Peyer's patch (tissue), 4 donors: Measurements from ENCODE around the gene EYA2. TPM values are rescaled to one million over a fixed set of nuclear protein-coding genes. Genes with fewer than 3 reads are reported as not detected.

Experiments used
- DNase-seq, 3 donors: peaks; one replicate each; pipeline ENCODE4 v3.0.0-alpha.2; 2017 to 2019
- H3K27ac ChIP-seq, 4 donors: fragments of 200-600 bp; sonication (generic); one replicate each; pipeline ENCODE4 v1.5.1; 2016 to 2019
- H3K27me3 ChIP-seq, 2 donors: fragments of 200-600 bp; sonication (generic); one replicate each; pipeline ENCODE4 v1.5.1; 2019
- H3K36me3 ChIP-seq, 3 donors: fragments of 200-600 bp; sonication (generic); one replicate each; pipeline ENCODE4 v1.5.1; 2016 to 2019
- H3K4me1 ChIP-seq, 4 donors: fragments of 200-600 bp; sonication (generic); one replicate each; pipeline ENCODE4 v1.5.1; 2016 to 2019
- H3K4me3 ChIP-seq, 4 donors: fragments of 200-600 bp; sonication (generic); 1 replicate in 3 of 4; 2 replicates in 1 of 4; pipeline ENCODE4 v1.5.1; 2016 to 2019; ENCODE audit warnings: mild to moderate bottlenecking in 1 of 4
- H3K9me3 ChIP-seq, 4 donors: fragments of 200-600 bp; sonication (generic); one replicate each; pipeline ENCODE4 v1.5.1; 2016 to 2019; ENCODE audit warnings: mild to moderate bottlenecking in 1 of 4
- POLR2A ChIP-seq, 2 donors: fragments of 450-650 bp; IDR thresholded peaks; one replicate each; pipeline ENCODE4 v1.5.1; 2017; ENCODE audit warnings: antibody characterized with exemption in 2 of 2, mild to moderate bottlenecking in 2 of 2, moderate library complexity in 2 of 2
- total RNA-seq, 4 donors: library from RNA; depleted of rRNA; stranded (reverse); fragments of >200 nt; gene quantifications; one replicate each; pipeline ENCODE4 v1.1.0, GENCODE V29; 2016
- TF ChIP-seq, protein P1 (sequence below), 6 experiments: fragments of 450-650 bp in 4 of 6; fragments of 200-600 bp in 2 of 6; sonication (generic) in 1 of 6; IDR thresholded peaks; one replicate each; pipeline ENCODE4 v1.5.1; 2017 to 2019; ENCODE audit warnings: antibody characterized with exemption in 6 of 6, mild to moderate bottlenecking in 3 of 6, moderate library complexity in 1 of 6

EYA2 gene
- total RNA-seq, 4 donors from 2014 or later: 0.40 to 1.7 TPM; not detected in 2

DNA sequence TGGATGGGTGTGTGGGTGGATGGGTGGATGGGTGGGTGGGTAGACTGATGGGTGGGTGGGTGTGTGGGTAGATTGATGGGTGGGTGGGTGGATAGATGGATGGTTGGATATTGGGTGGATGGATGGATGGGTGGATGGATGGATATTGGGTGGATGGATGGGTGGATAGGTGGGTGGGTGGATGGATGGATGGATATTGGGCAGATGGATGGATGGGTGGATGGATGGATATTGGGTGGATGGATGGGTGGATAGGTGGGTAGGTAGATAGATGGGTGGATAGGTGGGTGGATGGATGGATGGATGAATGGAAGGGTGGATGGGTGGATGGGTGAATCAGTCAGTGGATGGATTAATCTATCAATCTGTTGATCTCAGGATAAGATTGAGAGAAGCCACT is 284.6 kb downstream of the EYA2 start:
- Histone ChIP-seq H3K36me3 (no peaks in the 10 kb centered on the region), H3K4me1 (no peaks in the 10 kb centered on the region), H3K27ac (no peak overlapping the region), H3K27me3 (no peaks in the 10 kb centered on the region), H3K9me3 (no peaks in the 10 kb centered on the region), H3K4me3 (no peak overlapping the region)
- no peak for DNase-seq
- TF ChIP-seq POLR2A (IDR thresholded peaks at IDR 0.05): no peak
- TF ChIP-seq, protein P1, sequence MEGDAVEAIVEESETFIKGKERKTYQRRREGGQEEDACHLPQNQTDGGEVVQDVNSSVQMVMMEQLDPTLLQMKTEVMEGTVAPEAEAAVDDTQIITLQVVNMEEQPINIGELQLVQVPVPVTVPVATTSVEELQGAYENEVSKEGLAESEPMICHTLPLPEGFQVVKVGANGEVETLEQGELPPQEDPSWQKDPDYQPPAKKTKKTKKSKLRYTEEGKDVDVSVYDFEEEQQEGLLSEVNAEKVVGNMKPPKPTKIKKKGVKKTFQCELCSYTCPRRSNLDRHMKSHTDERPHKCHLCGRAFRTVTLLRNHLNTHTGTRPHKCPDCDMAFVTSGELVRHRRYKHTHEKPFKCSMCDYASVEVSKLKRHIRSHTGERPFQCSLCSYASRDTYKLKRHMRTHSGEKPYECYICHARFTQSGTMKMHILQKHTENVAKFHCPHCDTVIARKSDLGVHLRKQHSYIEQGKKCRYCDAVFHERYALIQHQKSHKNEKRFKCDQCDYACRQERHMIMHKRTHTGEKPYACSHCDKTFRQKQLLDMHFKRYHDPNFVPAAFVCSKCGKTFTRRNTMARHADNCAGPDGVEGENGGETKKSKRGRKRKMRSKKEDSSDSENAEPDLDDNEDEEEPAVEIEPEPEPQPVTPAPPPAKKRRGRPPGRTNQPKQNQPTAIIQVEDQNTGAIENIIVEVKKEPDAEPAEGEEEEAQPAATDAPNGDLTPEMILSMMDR (IDR thresholded peaks at IDR 0.05): no peak

DNA sequence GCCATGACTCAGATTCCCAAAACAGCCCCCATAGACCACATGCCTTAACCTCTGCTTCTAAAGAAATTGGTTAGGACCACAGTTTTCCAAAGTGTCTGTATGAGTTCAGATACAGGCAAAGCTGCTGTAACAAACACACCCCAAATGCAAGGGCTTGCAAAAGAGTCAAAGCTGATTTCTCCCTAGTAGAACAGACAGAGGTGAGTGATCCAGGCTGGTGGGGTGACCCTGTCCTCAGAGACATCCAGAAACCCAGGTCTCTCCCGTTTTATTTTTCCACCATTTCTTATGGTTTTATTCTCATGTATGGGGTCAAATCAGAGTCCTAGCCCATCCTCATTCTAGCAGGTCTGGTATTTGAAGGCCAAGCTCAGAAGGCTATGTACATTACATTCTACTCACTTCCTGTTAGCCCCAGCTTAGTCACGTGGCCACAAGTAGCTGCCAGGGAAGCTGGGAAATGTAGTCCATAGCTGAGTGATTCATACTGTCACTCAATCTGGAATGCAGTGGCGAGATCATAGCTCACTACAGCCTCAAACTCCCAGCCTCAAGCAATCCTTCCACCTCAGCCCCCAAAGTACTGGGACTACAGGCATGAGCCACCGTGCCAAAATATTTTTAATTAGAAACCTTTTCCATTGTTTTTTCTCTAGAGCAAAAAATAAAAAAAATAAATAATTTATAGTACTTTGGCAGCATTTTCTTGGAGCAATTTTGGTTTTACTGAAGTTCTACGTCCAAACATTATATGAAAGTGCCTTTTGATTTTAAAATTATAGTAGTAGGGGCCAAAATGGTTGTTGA is 286.6 kb downstream of the EYA2 start:
- DNase-seq: no peak
- H3K4me1 ChIP-seq: no peaks in the 10 kb centered on the region
- H3K27me3 ChIP-seq: no peaks in the 10 kb centered on the region
- no peak overlapping the region for H3K27ac ChIP-seq
- H3K4me3 ChIP-seq: no peak overlapping the region
- H3K36me3 ChIP-seq: no peaks in the 10 kb centered on the region
- TF ChIP-seq, protein P1 (IDR thresholded peaks at IDR 0.05): no peak
- TF ChIP-seq POLR2A (IDR thresholded peaks at IDR 0.05): no peak
- no peaks in the 10 kb centered on the region for H3K9me3 ChIP-seq

DNA sequence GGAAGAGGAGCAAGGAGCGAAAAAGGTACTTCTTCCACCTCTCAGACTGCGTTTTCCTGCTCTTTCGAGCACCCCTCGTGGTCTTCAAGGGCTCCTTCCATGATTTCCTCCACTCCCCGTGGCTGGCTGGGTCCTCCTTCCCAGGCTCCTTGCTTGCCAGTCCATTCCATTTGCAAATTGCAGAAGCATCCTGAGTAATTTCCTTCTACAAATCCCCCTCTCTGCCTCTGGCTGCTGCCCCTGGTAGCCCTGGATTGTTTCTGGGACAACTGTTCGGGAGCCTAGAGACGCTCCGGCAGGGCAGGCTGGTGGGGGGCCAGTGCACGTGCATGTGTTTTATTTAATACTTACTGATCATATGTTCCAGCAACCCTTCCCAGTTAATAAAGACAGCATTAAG is 288.7 kb downstream of the EYA2 start:
- no peaks in the 10 kb centered on the region for H3K9me3 ChIP-seq
- no peak overlapping the region for H3K27ac ChIP-seq
- H3K27me3 ChIP-seq: no peaks in the 10 kb centered on the region
- H3K4me3 ChIP-seq: no peak overlapping the region
- no peaks in the 10 kb centered on the region for H3K4me1 ChIP-seq
- H3K36me3 ChIP-seq: no peaks in the 10 kb centered on the region
- no peak for DNase-seq
- TF ChIP-seq, protein P1 (IDR thresholded peaks at IDR 0.05): no peak
- no peak for TF ChIP-seq POLR2A (IDR thresholded peaks at IDR 0.05)

DNA sequence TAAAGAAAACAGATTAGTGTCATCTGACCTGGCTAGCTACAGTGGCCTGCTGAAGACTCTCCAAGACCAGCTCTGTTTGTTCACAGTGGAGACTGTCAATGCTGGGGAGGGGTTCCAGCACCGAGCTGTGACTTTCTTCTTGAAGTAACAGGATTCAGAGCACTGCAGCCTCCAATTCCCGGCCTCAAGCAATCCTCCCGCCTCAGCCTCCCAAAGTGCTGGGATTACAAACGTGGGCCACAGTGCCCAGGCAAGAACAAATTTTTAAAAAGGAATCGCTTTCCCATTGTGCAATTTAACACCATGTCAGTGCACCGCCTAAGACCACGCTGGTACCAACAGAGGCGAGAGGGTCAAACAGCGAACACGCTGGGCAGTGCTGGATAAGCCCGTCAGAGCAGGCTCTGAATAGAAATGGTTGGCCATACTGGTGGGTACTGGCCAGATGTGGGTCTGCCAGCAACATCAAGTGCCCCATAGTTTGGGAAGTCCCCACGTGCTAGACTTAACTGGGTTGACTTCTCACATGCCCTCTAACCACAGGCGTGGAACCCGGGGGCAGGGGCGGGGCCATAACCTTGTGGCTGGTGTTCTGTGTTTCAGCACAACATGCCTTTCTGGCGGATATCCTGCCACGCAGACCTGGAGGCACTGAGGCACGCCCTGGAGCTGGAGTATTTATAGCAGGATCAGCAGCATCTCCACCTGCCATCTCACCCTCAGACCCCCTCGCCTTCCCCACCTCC is 293.0 kb downstream of the EYA2 start:
- TF ChIP-seq, protein P1 (IDR thresholded peaks at IDR 0.05): no peak
- no peak for TF ChIP-seq POLR2A (IDR thresholded peaks at IDR 0.05)
- H3K4me1 ChIP-seq: no peaks in the 10 kb centered on the region
- DNase-seq: no peak
- no peak overlapping the region for H3K27ac ChIP-seq
- H3K9me3 ChIP-seq: no peaks in the 10 kb centered on the region
- H3K27me3 ChIP-seq: no peaks in the 10 kb centered on the region
- H3K36me3 ChIP-seq: no peaks in the 10 kb centered on the region
- no peak overlapping the region for H3K4me3 ChIP-seq

DNA sequence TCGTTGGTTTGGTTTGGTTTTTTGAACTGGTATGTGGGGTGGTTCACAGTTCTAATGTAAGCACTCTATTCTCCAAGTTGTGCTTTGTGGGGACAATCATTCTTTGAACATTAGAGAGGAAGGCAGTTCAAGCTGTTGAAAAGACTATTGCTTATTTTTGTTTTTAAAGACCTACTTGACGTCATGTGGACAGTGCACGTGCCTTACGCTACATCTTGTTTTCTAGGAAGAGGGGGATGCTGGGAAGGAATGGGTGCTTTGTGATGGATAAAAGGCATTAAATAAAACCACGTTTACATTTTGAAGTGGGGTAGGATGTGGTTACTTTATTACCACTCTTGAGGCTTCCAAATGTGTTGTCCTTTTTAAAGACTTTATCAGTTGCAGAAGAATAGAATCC is 293.9 kb downstream of the EYA2 start:
- Histone ChIP-seq H3K36me3 (no peaks in the 10 kb centered on the region), H3K27ac (no peak overlapping the region), H3K27me3 (no peaks in the 10 kb centered on the region), H3K4me1 (no peaks in the 10 kb centered on the region), H3K4me3 (no peak overlapping the region), H3K9me3 (no peaks in the 10 kb centered on the region)
- TF ChIP-seq POLR2A (IDR thresholded peaks at IDR 0.05): no peak
- TF ChIP-seq, protein P1 (IDR thresholded peaks at IDR 0.05): no peak
- DNase-seq: no peak
